ENCODE results near the gene PUS7L.
A peak's percentile ranks its signal among the peaks of the same experiment; 100 is the strongest.

Gene PUS7L

GRCh38 chr12:43797561-43798217, 39.1 kb upstream of the PUS7L start:
- no peak for DNase-seq (ENCODE audit: low spot score)
- TF ChIP-seq, protein P1, sequence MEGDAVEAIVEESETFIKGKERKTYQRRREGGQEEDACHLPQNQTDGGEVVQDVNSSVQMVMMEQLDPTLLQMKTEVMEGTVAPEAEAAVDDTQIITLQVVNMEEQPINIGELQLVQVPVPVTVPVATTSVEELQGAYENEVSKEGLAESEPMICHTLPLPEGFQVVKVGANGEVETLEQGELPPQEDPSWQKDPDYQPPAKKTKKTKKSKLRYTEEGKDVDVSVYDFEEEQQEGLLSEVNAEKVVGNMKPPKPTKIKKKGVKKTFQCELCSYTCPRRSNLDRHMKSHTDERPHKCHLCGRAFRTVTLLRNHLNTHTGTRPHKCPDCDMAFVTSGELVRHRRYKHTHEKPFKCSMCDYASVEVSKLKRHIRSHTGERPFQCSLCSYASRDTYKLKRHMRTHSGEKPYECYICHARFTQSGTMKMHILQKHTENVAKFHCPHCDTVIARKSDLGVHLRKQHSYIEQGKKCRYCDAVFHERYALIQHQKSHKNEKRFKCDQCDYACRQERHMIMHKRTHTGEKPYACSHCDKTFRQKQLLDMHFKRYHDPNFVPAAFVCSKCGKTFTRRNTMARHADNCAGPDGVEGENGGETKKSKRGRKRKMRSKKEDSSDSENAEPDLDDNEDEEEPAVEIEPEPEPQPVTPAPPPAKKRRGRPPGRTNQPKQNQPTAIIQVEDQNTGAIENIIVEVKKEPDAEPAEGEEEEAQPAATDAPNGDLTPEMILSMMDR (IDR thresholded peaks at IDR 0.05; ENCODE audit: extremely low read depth, missing control alignments): no peak

GRCh38 chr12:43795716-43796280, 37.2 kb upstream of the PUS7L start:
- no peak for DNase-seq (ENCODE audit: low spot score)
- TF ChIP-seq, protein P1 (IDR thresholded peaks at IDR 0.05; ENCODE audit: extremely low read depth, missing control alignments): no peak

GRCh38 chr12:43789941-43790340, 31.4 kb upstream of the PUS7L start:
- DNase-seq (ENCODE audit: low spot score): no peak
- TF ChIP-seq, protein P1 (IDR thresholded peaks at IDR 0.05; ENCODE audit: extremely low read depth, missing control alignments): no peak

- TF ChIP-seq, protein P1 (IDR thresholded peaks at IDR 0.05; ENCODE audit: extremely low read depth, missing control alignments): no peak
- no peak for DNase-seq (ENCODE audit: low spot score)
These were observed 28.5 kb upstream of the PUS7L start for GRCh38 chr12:43786899-43787693.

- TF ChIP-seq, protein P1 (IDR thresholded peaks at IDR 0.05; ENCODE audit: extremely low read depth, missing control alignments): peak; percentile 17
- DNase-seq (ENCODE audit: low spot score): peak; percentile 15
These were observed 17.9 kb upstream of the PUS7L start for GRCh38 chr12:43776498-43776897.

DNA sequence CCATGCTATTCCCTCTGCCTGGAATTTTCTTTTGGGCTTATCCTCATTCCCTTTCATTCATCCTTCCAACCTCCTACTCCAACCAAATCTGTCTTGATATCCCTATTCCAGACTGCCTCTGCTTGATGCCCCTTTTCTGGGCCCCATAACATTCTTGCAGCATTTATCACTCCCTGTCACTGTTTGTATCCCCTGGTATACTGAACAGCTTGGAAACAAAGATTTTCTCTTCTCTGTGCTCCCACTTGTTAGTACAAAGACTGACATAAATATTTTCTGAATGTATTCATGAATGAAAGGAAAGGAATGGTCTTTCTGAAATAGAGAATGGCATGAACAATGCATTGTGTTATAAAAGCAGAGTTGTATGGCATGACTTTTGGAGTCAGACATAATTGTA, 7.7 kb upstream of the PUS7L start:
- DNase-seq (ENCODE audit: low spot score): no peak
- TF ChIP-seq, protein P1 (IDR thresholded peaks at IDR 0.05; ENCODE audit: extremely low read depth, missing control alignments): no peak

GRCh38 chr12:43764528-43764927, 5.9 kb upstream of the PUS7L start:
- DNase-seq (ENCODE audit: low spot score): no peak
- TF ChIP-seq, protein P1 (IDR thresholded peaks at IDR 0.05; ENCODE audit: extremely low read depth, missing control alignments): no peak
